ENCODE measurements around the gene ABCC3.

- TF ChIP-seq POLR2A (IDR thresholded peaks at IDR 0.05) (no peak), POLR2AphosphoS5 (IDR thresholded peaks at IDR 0.05) (no peak), EP300 (IDR thresholded peaks at IDR 0.05) (no peak)
- TF ChIP-seq, protein P1, sequence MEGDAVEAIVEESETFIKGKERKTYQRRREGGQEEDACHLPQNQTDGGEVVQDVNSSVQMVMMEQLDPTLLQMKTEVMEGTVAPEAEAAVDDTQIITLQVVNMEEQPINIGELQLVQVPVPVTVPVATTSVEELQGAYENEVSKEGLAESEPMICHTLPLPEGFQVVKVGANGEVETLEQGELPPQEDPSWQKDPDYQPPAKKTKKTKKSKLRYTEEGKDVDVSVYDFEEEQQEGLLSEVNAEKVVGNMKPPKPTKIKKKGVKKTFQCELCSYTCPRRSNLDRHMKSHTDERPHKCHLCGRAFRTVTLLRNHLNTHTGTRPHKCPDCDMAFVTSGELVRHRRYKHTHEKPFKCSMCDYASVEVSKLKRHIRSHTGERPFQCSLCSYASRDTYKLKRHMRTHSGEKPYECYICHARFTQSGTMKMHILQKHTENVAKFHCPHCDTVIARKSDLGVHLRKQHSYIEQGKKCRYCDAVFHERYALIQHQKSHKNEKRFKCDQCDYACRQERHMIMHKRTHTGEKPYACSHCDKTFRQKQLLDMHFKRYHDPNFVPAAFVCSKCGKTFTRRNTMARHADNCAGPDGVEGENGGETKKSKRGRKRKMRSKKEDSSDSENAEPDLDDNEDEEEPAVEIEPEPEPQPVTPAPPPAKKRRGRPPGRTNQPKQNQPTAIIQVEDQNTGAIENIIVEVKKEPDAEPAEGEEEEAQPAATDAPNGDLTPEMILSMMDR (IDR thresholded peaks at IDR 0.05) = no peak
Observed at GRCh38 chr17:50601823-50602375, 32.8 kb upstream of the ABCC3 start.
